ENCODE results near the gene HIBADH.

The HIBADH gene

GRCh38 chr7:27705200-27705594, 42.5 kb upstream of the HIBADH start:
- no peak for TF ChIP-seq REST (IDR thresholded peaks at IDR 0.05; ENCODE audit: insufficient read depth in 1 of 2, low read depth in 2 of 2, low read length in 2 of 2)
- TF ChIP-seq SIN3A (IDR thresholded peaks at IDR 0.05; ENCODE audit: borderline replicate concordance, insufficient read depth, low read length), result no peak
- TF ChIP-seq FOXP2 (optimal IDR thresholded peaks at IDR 0.05; ENCODE audit: borderline replicate concordance, extremely low read depth, extremely low read length, insufficient read depth), result no peak
- TF ChIP-seq TAF1 (IDR thresholded peaks at IDR 0.05; ENCODE audit: borderline replicate concordance, insufficient read depth, low read length), result no peak
- no peak for TF ChIP-seq POLR2AphosphoS5 (IDR thresholded peaks at IDR 0.05; ENCODE audit: low read depth, low read length)

- TF ChIP-seq TAF1 (IDR thresholded peaks at IDR 0.05; ENCODE audit: borderline replicate concordance, insufficient read depth, low read length) (no peak), SIN3A (IDR thresholded peaks at IDR 0.05; ENCODE audit: borderline replicate concordance, insufficient read depth, low read length) (no peak), REST (IDR thresholded peaks at IDR 0.05; ENCODE audit: insufficient read depth in 1 of 2, low read depth in 2 of 2, low read length in 2 of 2) (no peak), FOXP2 (optimal IDR thresholded peaks at IDR 0.05; ENCODE audit: borderline replicate concordance, extremely low read depth, extremely low read length, insufficient read depth) (no peak), POLR2AphosphoS5 (IDR thresholded peaks at IDR 0.05; ENCODE audit: low read depth, low read length) (no peak)
Observed at GRCh38 chr7:27704422-27705199, 41.9 kb upstream of the HIBADH start.

GRCh38 chr7:27703181-27703580, 40.5 kb upstream of the HIBADH start:
- TF ChIP-seq TAF1 (IDR thresholded peaks at IDR 0.05; ENCODE audit: borderline replicate concordance, insufficient read depth, low read length) (no peak), SIN3A (IDR thresholded peaks at IDR 0.05; ENCODE audit: borderline replicate concordance, insufficient read depth, low read length) (no peak), FOXP2 (optimal IDR thresholded peaks at IDR 0.05; ENCODE audit: borderline replicate concordance, extremely low read depth, extremely low read length, insufficient read depth) (no peak), POLR2AphosphoS5 (IDR thresholded peaks at IDR 0.05; ENCODE audit: low read depth, low read length) (no peak), REST (IDR thresholded peaks at IDR 0.05; ENCODE audit: insufficient read depth in 1 of 2, low read depth in 2 of 2, low read length in 2 of 2) (no peak)

GRCh38 chr7:27700501-27700900, 37.8 kb upstream of the HIBADH start:
- no peak for TF ChIP-seq POLR2AphosphoS5 (IDR thresholded peaks at IDR 0.05; ENCODE audit: low read depth, low read length)
- TF ChIP-seq REST (IDR thresholded peaks at IDR 0.05; ENCODE audit: insufficient read depth in 1 of 2, low read depth in 2 of 2, low read length in 2 of 2), result no peak
- TF ChIP-seq SIN3A (IDR thresholded peaks at IDR 0.05; ENCODE audit: borderline replicate concordance, insufficient read depth, low read length), result no peak
